CD4-positive, alpha-beta T cell treated with Interferon alpha-2 for 1 hour (primary cell): ENCODE measurements around the gene HLF.

Source experiments
- DNase-seq, 2 donors: peaks; one replicate each; pipeline ENCODE4 v3.0.0-alpha.2; 2020 to 2022

HLF gene

GRCh38 chr17:55292094-55292493 is 27.3 kb downstream of the HLF start:
- DNase-seq, result no peak

GRCh38 chr17:55294042-55294751 is 29.4 kb downstream of the HLF start:
- no peak for DNase-seq

- peak; percentile 43 to 70 for DNase-seq
These were observed 30.8 kb downstream of the HLF start for GRCh38 chr17:55295411-55296170.

DNA sequence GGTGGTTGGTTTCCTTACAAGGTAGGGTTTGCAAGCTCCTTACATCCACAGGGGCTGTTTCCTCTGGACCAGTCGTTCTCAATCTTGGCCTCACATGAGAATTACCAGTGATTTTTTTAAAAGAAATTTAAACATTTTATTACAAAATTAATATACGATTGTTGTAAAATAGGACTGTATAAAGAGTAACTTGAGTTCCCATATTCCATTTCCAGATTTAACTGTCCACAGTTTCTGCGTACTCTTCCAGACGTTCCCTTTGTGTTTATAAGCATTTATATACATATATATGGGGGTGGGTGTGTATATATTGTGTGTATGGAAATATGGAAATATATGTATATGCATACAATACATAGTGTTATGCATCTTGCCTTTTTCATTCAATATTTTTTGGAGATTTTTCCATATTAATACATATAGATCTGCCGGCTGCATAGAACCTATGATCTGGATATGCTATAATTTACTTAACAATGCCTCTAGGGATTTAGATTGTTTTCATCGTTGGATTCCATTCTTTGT is 31.5 kb downstream of the HLF start:
- no peak for DNase-seq

GRCh38 chr17:55296699-55297098 is 31.9 kb downstream of the HLF start:
- no peak for DNase-seq

- no peak for DNase-seq
These were observed 33.5 kb downstream of the HLF start for GRCh38 chr17:55298111-55298730.

DNA sequence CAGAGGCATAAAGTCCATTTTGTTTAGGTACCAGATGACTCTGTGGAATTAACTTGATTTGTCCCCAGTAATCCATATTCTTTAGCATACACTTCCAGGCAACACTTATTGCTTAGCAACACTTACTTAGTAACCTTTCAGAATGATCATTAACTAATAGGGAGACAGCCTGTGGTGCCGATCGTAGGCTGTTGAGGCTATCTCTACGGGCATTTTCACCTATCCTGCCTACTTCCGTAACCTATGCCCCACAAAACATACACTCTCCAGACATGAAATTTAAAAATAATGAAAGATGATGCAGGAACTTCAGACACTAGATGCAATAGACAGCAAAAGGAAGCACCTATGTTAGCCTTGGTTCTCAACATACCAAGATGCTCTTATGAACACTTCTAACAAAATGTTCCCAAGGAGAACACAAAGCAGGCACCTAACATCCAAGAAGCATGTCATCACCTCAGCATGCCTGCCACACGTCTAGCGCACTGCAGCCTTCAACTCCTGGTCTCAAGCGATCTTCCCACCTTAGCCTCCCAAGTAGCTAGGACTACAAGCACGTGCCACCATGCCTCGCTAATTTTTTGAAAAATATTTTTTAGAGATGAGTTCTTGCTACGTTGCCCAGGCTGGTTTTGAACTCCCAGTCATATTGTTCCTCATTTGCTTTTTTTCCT is 34.5 kb downstream of the HLF start:
- DNase-seq, result no peak

DNA sequence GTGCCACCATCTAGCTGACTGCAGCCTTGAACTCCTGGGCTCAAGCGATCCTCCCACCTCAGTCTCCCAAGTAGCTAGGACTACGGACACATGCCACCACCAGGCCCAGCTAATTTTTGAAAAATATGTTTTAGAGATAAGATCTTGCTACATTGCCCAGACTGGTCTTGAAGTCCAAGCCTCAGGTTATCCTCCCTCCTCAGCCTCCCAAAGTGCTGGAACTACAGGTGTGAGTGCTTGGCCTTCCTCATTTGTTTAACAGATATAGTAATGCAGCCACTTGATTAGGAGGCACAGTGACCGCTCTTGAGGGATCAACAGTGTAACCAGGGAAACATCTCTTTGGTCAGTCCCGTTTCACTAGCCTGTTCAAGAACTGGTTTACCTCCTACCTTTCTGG is 35.1 kb downstream of the HLF start:
- DNase-seq, result no peak

DNA sequence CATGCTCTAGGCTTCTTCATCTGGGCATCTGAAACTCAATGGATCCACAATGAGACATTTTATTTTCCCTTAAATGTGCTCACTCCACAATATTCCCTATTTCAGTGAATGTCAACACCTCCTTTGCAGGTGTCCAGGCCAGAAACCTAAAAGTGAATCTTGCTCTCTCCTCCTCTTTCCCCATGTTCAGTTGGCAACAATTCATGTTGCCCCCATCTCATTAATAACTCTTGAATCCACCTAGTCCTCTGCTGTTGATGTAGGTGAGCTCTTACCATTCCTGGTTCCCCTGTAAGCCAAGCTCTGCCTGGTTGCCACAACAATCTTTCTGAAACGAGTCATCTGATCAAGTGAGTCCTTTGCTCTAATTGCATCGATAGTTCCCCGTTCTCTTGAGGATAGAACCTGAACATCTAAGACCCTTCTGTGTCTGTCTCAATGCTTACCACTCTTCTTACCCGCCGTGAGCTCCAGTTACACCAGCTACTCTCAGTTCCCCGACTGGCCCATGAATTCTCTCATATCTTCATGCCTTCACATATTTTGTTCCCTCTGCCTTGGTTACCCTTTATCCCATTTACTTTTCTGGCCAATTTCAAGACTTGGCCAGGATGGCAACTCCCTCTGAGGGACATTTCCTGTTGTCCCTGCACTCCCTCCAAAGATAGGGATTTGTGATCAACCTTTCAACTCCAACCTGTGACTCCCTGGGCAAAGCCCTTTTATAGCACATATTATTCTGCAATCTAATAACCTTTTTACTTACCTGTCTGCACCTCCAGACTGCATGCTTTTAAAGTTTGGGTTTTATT is 35.9 kb downstream of the HLF start:
- no peak for DNase-seq

GRCh38 chr17:55301521-55302406 is 37.0 kb downstream of the HLF start:
- DNase-seq, result no peak

- DNase-seq, result no peak
These were observed 37.6 kb downstream of the HLF start for GRCh38 chr17:55302407-55302787.

DNA sequence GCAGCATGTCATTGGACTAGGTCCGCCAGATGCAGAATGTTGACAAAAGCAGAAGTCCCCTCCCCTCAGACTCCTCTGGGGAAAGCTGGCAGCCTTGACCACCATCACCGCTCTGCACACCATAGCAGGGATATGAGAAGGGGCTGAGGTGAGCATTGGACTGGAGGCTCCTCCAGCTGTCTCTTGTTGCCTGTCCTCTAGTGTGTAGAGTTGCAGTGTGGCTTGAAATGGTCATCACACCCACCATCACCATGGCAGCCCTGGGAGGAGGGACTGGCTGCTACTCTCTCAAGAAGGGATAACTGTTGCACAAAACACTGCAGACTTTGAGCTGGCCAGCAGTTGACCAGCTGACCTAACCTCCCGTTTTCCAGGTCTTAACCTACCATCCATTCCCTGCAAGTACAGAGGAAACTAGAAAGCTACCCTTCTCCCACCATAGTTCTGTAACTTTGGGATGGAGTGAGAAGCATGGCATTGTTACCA is 38.3 kb downstream of the HLF start:
- DNase-seq, result no peak

DNA sequence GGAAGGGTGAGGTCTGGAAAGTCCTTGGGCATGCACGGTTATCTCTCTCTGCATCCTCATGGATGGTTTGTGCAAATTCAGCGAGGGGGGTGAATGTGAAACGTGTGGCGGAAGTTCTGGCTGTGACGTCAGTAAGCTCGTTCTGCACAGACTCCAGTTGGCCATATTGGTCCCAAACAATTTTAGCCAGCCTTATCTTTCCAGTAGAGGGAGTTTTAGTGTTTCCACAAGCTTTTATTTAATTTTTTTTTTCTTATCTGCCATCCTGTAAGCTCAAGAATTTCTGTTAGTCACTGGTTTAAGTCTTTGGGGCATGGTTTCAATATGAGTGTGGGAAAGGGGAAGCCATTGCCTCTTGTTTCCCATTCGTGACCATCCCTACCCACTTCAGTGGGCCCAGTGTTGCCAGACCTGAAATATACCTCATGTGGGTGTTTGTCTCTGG is 39.0 kb downstream of the HLF start:
- DNase-seq, result no peak

DNA sequence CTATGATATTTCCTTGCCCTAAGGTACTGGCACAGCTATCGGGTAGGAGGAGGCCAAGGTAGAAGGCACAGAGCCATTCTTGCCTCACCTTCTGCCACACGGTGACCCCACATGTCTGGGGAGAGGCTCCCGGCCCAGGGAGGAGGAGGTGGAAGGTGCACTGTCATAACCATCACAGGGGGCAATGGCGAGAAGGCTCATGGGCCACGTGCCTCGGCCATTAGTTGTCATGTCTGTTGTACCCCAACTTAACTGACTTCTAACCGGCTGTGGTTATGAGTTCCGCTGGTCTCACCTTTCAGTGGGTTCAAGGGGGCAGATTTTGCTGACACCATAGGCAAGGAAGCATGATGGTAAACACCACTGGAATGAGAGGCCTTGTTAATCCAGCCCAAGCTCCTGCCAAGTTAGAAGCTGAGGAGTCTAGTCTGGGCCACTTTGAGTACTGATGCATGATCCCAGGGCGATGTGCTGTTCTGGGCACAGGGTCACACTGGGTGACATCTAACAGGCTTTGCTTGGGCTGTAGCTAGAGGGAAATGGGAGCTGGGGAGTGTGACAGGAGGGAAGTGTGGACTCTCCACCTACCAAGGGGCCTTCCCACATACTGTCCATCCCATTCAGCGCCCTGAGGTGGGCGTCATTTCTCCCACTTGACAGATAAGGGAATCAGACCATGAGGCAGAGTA is 39.6 kb downstream of the HLF start:
- DNase-seq, result no peak

- no peak for DNase-seq
These were observed 40.7 kb downstream of the HLF start for GRCh38 chr17:55305321-55306087.

DNA sequence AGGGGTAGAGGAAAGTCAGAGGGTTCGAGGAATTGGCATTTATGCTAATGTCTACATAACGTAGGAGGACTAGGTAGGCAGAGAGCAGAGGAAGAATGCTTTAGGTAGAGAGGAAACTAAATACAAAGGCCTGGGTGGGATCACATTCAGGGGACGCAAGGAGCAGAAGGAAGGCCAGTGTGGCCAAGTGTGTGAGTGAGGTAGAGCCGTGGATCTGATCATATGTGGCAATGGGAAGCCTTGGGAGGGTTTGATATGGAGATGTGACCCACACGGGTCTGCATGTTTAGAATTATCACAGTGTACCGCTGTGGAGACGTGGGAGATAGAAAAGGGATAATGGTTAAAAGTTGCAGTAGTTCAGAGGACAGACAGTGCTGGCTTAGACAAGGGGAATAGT is 43.1 kb downstream of the HLF start:
- no peak for DNase-seq

DNA sequence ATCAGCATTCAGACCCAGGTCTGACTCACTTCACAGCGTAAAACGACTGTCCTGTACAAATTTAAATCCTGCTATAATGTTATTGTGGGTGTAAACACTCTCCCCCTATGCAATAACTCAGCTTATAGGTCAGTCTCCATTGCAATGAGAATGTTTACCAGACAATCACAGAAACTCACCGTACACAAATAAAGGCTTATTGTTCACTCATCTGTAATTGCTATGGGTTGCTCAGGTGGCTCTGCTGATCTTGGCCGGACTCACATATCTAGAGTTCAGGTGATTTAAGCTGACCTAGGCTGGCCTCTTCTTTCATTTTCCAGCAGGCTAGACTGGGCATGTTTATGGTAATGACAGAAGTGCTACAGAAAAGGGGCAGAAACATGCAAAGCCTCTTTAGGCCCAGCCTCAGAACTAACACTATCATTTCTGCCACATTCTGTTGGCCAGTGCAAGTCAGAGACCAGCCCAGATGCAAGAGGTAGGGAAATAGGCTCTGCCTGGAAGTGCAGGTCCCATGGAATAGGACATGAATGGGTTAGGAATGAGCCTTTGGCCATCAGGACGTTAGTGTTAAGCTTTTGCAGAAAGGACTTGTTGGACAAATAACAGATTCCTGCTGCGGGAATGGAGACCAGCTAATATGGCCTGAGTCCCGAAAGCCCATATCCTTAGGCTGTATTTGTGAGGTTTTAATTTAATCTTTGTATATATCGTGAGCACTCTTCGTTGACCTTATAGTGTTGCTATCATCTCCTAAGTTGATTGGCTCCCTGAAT is 44.0 kb downstream of the HLF start:
- DNase-seq, result no peak

DNA sequence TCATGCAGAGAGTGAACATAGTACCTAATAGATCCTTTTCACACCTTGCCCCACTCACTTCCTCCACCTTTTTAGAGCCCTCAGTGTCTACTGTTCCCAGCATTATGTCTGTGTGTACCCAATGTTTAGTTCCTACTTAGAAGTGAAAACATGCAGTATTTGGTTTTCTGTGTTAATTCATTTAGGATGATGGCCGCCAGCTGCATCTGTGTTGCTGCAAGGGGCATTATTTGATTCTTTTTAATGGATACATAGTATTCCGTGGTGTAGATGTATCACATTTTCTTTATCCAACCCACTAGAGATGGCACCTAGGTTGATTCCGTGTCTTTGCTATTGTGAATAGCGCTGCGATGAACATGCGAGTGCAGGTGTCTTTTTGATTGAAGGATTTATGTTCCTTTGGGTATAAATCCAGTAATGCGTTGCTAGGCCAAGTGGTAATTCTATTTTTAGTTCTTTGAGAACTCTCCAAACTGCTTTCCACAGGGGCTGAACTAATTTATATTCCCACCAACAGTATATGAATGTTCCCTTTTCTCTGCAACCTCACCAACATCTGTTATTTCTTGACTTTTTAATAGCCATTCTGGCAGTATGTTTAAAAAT is 47.1 kb downstream of the HLF start:
- DNase-seq, result no peak
